K562 (cell line): Measurements from ENCODE around the gene TNIK. TPM values are rescaled to one million over a fixed set of nuclear protein-coding genes. Genes with fewer than 3 reads are reported as not detected.
A peak's percentile ranks its signal among the peaks of the same experiment; 100 is the strongest.

Experiments
- ARNT ChIP-seq, 2 experiments: fragments of 450-650 bp; IDR thresholded peaks; 2 replicates each; pipeline ENCODE4 v1.6.1; 2016; ENCODE audit warnings: mild to moderate bottlenecking in 1 of 2
- CBX3 ChIP-seq, 2 experiments: IDR thresholded peaks; 1 replicate in 1 of 2; 2 replicates in 1 of 2; pipeline ENCODE4 v1.6.1; 2012; ENCODE audit warnings: inconsistent platforms in 2 of 2, low read length in 2 of 2, borderline replicate concordance in 1 of 2, control low read depth in 1 of 2
- CREB5 ChIP-seq: fragments of 250-450 bp; sonication (Bioruptor Pico); IDR thresholded peaks from 2 replicates; pipeline ENCODE4 v1.5.0; 2020; ENCODE audit warnings: mild to moderate bottlenecking
- FOS ChIP-seq: IDR thresholded peaks from 3 replicates; pipeline ENCODE4 v1.6.1; 2011; ENCODE audit not compliant: insufficient read length; ENCODE audit errors: extremely low read depth
- MED1 ChIP-seq: sonication (generic); formaldehyde crosslinking; IDR thresholded peaks from 2 replicates; pipeline ENCODE4 v1.8.1; 2023; ENCODE audit warnings: missing genetic modification reagents, borderline replicate concordance
- MEF2A ChIP-seq: IDR thresholded peaks from 2 replicates; pipeline ENCODE4 v1.6.1; 2011; ENCODE audit warnings: low read depth, mild to moderate bottlenecking, low read length, moderate library complexity; ENCODE audit not compliant: control insufficient read depth
- MGA ChIP-seq: fragments of 450-650 bp; IDR thresholded peaks from 2 replicates; pipeline ENCODE4 v1.6.1; 2016; ENCODE audit warnings: mild to moderate bottlenecking, moderate library complexity
- SMARCA4 ChIP-seq: fragments of 450-650 bp; IDR thresholded peaks from 2 replicates; pipeline ENCODE4 v1.6.1; 2016
- SMARCA5 ChIP-seq: fragments of 450-650 bp; IDR thresholded peaks from 2 replicates; pipeline ENCODE4 v1.6.1; 2016
- TGIF2 ChIP-seq: sonication (generic); formaldehyde crosslinking; IDR thresholded peaks from 2 replicates; pipeline ENCODE4 v1.8.1; 2022; ENCODE audit warnings: mild to moderate bottlenecking, missing genetic modification reagents, moderate library complexity
- ZNF121 ChIP-seq: sonication (generic); formaldehyde crosslinking; conservative IDR thresholded peaks from 2 replicates; pipeline ENCODE4 v1.8.0; 2022; ENCODE audit warnings: missing genetic modification reagents
- ZNF212 ChIP-seq: fragments of 450-650 bp; formaldehyde crosslinking; IDR thresholded peaks from 2 replicates; pipeline ENCODE4 v1.4.0; 2020; ENCODE audit warnings: mild to moderate bottlenecking
- ZNF408 ChIP-seq: fragments of 250-450 bp; sonication (Bioruptor Pico); IDR thresholded peaks from 2 replicates; pipeline ENCODE4 v1.4.0; 2020; ENCODE audit warnings: low read depth, mild to moderate bottlenecking, moderate library complexity
- polyA plus RNA-seq, 8 experiments: library from polyadenylated mRNA; depleted of rRNA in 4 of 8; stranded (reverse) in 5 of 8; unstranded in 3 of 8; fragments of >200 nt; fragmentation: Nextera tagmentation in 2 of 8; fragmentation: Illumina TruSeq in 1 of 8; extraction: Ambion mirVana in 2 of 8; extraction: Trizol in 1 of 8; gene quantifications; 2 replicates each; pipeline versions ENCODE4 v1.2.1 to v1.2.3, GENCODE V29; 2011 to 2014; ENCODE audit warnings: inconsistent platforms in 1 of 8, missing spikeins in 1 of 8
- total RNA-seq, 7 experiments: library from RNA; depleted of rRNA in 6 of 7; stranded (reverse); fragments of >200 nt in 6 of 7; fragmentation: Illumina TruSeq in 2 of 7; extraction: Trizol in 2 of 7; gene quantifications; 2 replicates each; pipeline versions ENCODE4 v1.2.1 to v1.2.3, GENCODE V29; 2011 to 2021; ENCODE audit warnings: low replicate concordance in 1 of 7

Gene TNIK
- total and polyA plus RNA-seq, 9 of the 15 experiments (the other 6 are each of a cell fraction or from before 2014, with no cell fraction given) = 6.6 to 39.0 (median 24.7) TPM

- TF ChIP-seq CREB5 (no peak), TGIF2 (CRISPR knock-in tag) (no peak), CBX3 (IDR thresholded peaks at IDR 0.05; ENCODE audit: borderline replicate concordance in 1 of 2, low read length in 2 of 2) (0 out of 3 replicates have a peak, but pooled peaks of 1 of the 2 experiments have one; percentile 29), SMARCA5 (no peak), MEF2A (no peak), MGA (peak; percentile 48; the same call in 1 of the 2 replicates), ARNT (IDR thresholded peaks at IDR 0.05) (no peak; a peak in 1 of 4 replicates), MED1 (no peak), FOS (no peak), ZNF212 (CRISPR knock-in tag) (no peak), ZNF121 (CRISPR knock-in tag) (no peak), SMARCA4 (no peak; the same call in 1 of the 2 replicates), ZNF408 (CRISPR knock-in tag) (no peak)
These were observed 720 bp upstream of the TNIK start (continued) for GRCh38 chr3:171460725-171461524.
